ENCODE data around the gene COL13A1.

The COL13A1 gene

GRCh38 chr10:69885379-69886013 is 83.8 kb downstream of the COL13A1 start:
- DNase-seq (ENCODE audit: low read depth): no peak

GRCh38 chr10:69888882-69889584 is 87.3 kb downstream of the COL13A1 start:
- DNase-seq (ENCODE audit: low read depth): no peak

- no peak for DNase-seq (ENCODE audit: low read depth)
Measured at GRCh38 chr10:69890065-69890847, 88.5 kb downstream of the COL13A1 start.

- no peak for DNase-seq (ENCODE audit: low read depth)
Measured at GRCh38 chr10:69891057-69891617, 89.4 kb downstream of the COL13A1 start.

GRCh38 chr10:69892406-69892805 is 90.7 kb downstream of the COL13A1 start:
- no peak for DNase-seq (ENCODE audit: low read depth)

DNA sequence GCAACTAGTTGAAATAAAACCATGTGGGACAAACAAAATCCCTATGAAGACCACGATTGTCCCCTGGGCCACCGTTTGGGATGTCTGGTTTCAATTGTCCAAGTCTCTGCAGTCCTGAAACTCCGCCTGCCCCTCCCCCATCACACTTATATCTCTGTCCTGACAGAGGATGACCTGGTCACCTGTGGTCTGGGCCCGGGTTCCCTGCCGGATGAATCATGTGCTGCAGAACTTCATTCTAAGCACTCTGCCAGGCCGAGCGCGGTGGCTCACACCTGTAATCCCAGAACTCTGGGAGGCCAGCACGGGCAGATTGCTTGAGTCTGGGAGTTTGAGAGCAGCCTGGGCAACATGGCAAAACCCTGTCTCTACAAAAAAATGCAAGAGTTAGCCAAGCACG is 91.1 kb downstream of the COL13A1 start:
- DNase-seq (ENCODE audit: low read depth): no peak

DNA sequence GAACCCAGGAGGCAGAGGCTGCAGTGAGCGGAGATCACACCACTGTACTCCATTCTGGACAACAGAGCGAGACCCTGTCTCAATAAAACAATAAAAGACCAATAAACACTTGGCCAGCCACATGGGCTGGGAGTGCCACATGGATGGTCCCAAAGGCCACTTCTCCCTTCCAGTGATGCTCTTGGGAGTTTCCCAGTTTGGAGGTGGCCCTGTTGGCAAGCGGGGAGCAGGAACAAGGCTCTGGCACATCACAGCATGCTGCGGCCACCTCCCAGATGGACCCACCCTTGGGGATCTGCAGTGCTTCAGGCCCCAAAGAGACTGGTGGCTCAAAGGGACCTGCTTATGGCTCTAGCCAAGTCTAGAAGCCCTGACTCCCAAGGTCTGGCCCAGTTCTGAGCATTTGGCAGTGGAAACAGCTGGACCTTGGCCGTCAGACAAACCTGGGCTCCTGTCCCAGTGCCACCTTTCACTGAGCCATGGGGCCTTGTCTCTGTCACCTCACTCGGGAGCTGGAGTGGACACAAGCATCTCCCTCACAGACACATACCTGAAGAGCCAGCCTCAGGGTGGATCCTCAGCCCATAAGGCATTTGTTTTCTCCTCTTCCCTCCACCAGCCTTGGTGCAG is 91.7 kb downstream of the COL13A1 start:
- DNase-seq (ENCODE audit: low read depth): no peak

GRCh38 chr10:69894156-69894555 is 92.5 kb downstream of the COL13A1 start:
- DNase-seq (ENCODE audit: low read depth): no peak

- no peak for DNase-seq (ENCODE audit: low read depth)
Measured at GRCh38 chr10:69895759-69896158, 94.1 kb downstream of the COL13A1 start.

GRCh38 chr10:69896606-69897231 is 95.0 kb downstream of the COL13A1 start:
- no peak for DNase-seq (ENCODE audit: low read depth)

GRCh38 chr10:69897432-69897831 is 95.7 kb downstream of the COL13A1 start:
- no peak for DNase-seq (ENCODE audit: low read depth)

DNA sequence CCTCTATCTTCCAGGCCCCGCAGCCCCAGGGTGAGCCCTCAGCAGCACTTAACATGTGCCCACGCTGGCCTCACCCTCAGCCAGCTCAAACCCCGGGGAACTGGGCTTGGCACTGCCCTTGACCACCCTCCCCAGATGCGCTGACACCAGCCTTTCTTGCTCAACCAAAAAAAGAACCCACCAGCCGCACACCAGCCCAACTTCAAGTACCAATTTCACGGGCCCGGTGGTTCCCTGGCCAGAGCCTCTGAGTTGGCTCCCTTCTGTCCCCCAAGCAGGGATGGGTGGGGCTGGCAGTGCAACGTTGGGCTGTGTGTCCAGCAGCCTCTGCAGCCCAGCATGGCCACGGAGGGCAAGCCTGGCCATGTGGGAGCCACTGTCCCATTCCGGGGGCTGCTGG is 96.3 kb downstream of the COL13A1 start:
- no peak for DNase-seq (ENCODE audit: low read depth)

DNA sequence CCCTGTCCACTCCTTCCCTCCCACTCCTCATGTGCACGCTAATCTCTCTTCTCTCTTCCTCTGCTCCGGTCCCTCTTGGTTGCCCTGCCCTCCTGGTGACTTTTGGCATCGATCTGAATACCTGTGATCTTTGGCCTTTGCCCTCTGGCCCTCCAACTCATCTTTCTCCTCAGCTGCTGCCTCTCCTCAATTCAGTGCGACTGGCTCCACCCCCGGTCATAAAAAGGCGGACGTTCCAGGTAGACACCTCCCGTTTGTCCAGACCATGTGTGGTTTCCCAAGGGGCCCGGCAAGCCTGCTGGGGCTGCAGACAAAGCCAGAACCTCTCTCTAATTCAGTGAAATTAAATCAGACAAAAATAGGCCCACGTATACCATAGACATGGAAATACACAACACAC is 96.8 kb downstream of the COL13A1 start:
- DNase-seq (ENCODE audit: low read depth): no peak

- DNase-seq (ENCODE audit: low read depth): no peak
Measured at GRCh38 chr10:69898941-69899340, 97.2 kb downstream of the COL13A1 start.

- no peak for DNase-seq (ENCODE audit: low read depth)
Measured at GRCh38 chr10:69899727-69900595, 98.3 kb downstream of the COL13A1 start.

GRCh38 chr10:69901022-69901421 is 99.3 kb downstream of the COL13A1 start:
- no peak for DNase-seq (ENCODE audit: low read depth)

DNA sequence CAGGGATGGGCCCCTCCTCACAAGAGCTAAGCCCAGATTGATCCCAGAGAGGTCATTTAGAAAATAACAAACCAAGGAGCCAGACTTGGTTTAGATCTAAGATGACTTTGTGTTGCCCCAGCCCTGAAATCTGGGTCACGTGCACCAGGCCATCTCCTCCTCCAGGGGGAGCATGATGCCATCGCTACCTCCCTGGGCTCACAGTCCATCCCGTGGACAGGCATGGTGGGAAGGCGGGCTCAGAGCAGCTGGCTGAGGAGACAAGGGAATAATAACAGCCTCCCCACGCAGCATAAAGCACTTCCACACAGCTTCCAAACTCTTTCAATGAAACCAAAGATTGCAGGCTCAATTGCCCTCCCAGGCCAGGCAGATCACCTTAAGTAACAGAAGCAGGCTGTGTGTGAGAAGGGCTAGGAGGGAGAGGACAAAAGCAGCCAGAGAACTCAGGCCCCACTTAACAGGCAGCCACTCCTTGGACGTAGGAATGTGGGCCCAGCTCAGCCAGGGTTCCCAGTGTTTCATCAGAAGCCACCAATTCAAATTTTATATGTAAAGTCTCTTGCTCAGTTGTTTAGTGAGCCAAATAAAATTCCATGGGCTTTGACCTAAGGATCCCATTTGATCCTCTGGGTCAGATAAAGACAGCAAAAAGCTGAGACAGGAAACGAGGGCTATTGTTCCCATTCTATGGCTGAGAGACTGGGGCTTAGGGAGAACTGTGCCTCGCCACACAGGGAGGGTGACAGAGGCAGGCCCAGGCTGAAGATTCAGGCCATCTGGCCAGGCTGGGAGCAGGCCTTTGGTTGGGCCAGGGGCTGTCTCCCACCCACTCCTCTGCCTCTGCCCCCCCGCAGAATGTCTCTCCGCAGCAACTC is 100.2 kb downstream of the COL13A1 start:
- no peak for DNase-seq (ENCODE audit: low read depth)

DNA sequence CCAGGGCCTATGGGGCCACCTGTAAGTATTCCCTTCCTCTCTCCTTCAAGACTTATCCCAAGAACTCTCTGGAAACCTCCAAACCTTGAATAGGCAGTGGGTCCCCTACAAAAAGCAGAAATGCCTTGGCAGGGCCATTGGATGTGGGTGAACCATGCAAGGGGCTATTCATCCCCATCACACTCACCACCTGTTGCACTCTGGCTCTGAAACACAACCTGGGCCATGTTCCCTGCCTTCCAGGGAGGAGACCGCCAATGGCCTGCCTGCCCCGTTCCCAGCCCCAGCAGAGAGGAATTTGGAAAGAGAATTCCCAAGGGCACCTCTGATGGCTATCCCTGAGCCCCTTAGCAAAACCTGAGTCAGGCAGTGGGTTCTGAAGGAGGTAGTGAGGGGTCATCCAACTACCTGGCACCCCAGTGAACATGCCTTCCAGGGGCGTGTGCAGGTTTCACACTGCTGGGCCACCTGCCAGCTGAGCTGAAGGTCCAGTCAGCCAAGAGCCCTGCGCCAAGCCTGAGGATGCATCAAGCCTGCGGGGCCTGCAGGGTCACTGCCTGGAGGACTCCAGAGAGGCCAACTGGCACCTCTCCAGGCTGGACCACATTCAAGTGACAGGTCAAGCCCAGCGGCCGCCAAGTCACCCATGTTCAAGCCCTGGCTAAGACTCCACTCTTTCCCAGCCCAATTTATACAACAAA is 101.3 kb downstream of the COL13A1 start:
- DNase-seq (ENCODE audit: low read depth): no peak

- no peak for DNase-seq (ENCODE audit: low read depth)
Measured at GRCh38 chr10:69904533-69904932, 102.8 kb downstream of the COL13A1 start.

Measured in activated gamma-delta T cell treated with anti-CD3 and anti-CD28 coated beads, Interleukin-2, amount 50 U/mL, for 16 hours (primary cell).